AG09319 (cell line): ENCODE data around the gene MRPL44.
A peak's percentile ranks its signal among the peaks of the same experiment; 100 is the strongest.

Experiments used
- DNase-seq: peaks from one replicate; pipeline ENCODE4 v3.0.0-alpha.2; 2010; ENCODE audit warnings: low read depth; ENCODE audit errors: extremely low read depth
- TF ChIP-seq, protein P1 (sequence below): IDR thresholded peaks from 2 replicates; pipeline ENCODE4 v1.5.1; 2011; ENCODE audit warnings: low read depth, mild to moderate bottlenecking, inconsistent platforms, low read length, moderate library complexity

Gene MRPL44

GRCh38 chr2:223956300-223956699 lies 963 bp upstream of the MRPL44 start:
- no peak for DNase-seq
- TF ChIP-seq, protein P1, sequence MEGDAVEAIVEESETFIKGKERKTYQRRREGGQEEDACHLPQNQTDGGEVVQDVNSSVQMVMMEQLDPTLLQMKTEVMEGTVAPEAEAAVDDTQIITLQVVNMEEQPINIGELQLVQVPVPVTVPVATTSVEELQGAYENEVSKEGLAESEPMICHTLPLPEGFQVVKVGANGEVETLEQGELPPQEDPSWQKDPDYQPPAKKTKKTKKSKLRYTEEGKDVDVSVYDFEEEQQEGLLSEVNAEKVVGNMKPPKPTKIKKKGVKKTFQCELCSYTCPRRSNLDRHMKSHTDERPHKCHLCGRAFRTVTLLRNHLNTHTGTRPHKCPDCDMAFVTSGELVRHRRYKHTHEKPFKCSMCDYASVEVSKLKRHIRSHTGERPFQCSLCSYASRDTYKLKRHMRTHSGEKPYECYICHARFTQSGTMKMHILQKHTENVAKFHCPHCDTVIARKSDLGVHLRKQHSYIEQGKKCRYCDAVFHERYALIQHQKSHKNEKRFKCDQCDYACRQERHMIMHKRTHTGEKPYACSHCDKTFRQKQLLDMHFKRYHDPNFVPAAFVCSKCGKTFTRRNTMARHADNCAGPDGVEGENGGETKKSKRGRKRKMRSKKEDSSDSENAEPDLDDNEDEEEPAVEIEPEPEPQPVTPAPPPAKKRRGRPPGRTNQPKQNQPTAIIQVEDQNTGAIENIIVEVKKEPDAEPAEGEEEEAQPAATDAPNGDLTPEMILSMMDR: no peak

DNA sequence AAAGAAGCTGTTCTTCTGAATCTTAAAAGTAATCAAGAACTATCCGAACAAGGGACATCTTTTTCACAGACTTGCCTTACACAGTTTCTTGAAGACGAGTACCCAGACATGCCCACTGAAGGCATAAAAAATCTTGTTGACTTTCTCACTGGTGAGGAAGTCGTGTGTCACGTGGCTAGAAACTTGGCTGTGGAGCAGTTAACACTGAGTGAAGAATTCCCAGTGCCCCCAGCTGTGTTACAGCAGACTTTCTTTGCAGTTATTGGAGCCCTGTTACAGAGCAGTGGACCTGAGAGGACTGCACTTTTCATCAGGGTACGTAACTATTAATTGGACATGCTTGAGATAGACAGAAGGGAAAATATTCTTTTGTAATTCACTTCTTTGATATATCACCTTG lies 2.4 kb downstream of the MRPL44 start:
- TF ChIP-seq, protein P1: no peak
- DNase-seq: no peak

DNA sequence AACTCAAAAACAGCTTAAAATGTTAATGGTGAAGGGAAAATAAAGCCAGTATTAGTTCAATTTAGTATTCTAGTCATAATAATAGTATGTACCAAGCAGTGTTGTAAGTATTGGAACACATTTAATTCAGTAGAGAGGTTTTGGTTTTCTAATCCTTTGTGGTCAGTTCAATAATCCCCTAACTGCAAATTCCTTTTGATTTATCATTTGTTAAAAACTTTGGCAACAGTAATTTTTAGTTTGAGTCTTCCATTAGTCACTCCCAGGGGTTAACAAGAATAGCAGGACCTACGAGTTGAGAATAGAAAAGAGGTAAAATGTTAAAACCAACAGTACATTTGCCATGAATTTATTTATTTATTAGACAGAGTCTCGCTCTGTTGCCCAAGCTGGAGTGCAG lies 10.7 kb downstream of the MRPL44 start:
- no peak for DNase-seq
- TF ChIP-seq, protein P1: no peak

- DNase-seq: no peak
- TF ChIP-seq, protein P1: no peak
Observed at GRCh38 chr2:223969315-223969714, 12.1 kb downstream of the MRPL44 start.

- TF ChIP-seq, protein P1: no peak
- no peak for DNase-seq
Observed at GRCh38 chr2:223969856-223970255, 12.6 kb downstream of the MRPL44 start.

- TF ChIP-seq, protein P1: peak; percentile 86
Observed at GRCh38 chr2:223970343-223971128, 13.3 kb downstream of the MRPL44 start.

GRCh38 chr2:223971731-223972130 lies 14.5 kb downstream of the MRPL44 start:
- TF ChIP-seq, protein P1: no peak

More at GRCh38 chr2:223970343-223971128, 13.3 kb downstream of the MRPL44 start:
- peak; percentile 27 for DNase-seq

More at GRCh38 chr2:223971731-223972130, 14.5 kb downstream of the MRPL44 start:
- no peak for DNase-seq
